Heart left ventricle (tissue), 16 donors: ENCODE measurements around the gene STIMATE. TPM values are rescaled to one million over a fixed set of nuclear protein-coding genes. Genes with fewer than 3 reads are reported as not detected.

ENCODE experiments used
- ATAC-seq, 4 donors: fragments of 200-7000 bp; cut with Tn5 transposase; one replicate each; pipeline ENCODE4 v1.9.1; 2020 to 2022; ENCODE audit warnings: moderate library complexity in 4 of 4, mild to moderate bottlenecking in 3 of 4, moderate number of reproducible peaks in 1 of 4
- DNase-seq, 5 donors: peaks; one replicate each; pipeline ENCODE4 v3.0.0-alpha.2; 2020
- H3K27ac ChIP-seq, 12 donors: fragments of 200-600 bp; sonication (generic) in 4 of 12; one replicate each; pipeline versions ENCODE4 v1.5.0 to v1.8.0; 2016 to 2022; ENCODE audit warnings: mild to moderate bottlenecking in 2 of 12
- H3K27me3 ChIP-seq, 9 donors: fragments of 200-600 bp; sonication (generic) in 2 of 9; one replicate each; pipeline versions ENCODE4 v1.5.1 to v1.8.0; 2016 to 2022; ENCODE audit warnings: mild to moderate bottlenecking in 3 of 9
- H3K36me3 ChIP-seq, 9 donors: fragments of 200-600 bp; sonication (generic) in 2 of 9; one replicate each; pipeline versions ENCODE4 v1.5.0 to v1.8.0; 2018 to 2022; ENCODE audit warnings: mild to moderate bottlenecking in 2 of 9
- H3K4me1 ChIP-seq, 12 donors: fragments of 200-600 bp; sonication (generic) in 4 of 12; one replicate each; pipeline versions ENCODE4 v1.5.0 to v1.8.0; 2016 to 2022; ENCODE audit warnings: mild to moderate bottlenecking in 3 of 12
- H3K4me3 ChIP-seq, 12 donors: fragments of 200-600 bp; sonication (generic) in 4 of 12; one replicate each; pipeline versions ENCODE4 v1.5.0 to v1.8.0; 2017 to 2022; ENCODE audit warnings: mild to moderate bottlenecking in 9 of 12, moderate library complexity in 4 of 12
- H3K9me3 ChIP-seq, 12 donors: fragments of 200-600 bp; sonication (generic) in 4 of 12; one replicate each; pipeline versions ENCODE4 v1.5.0 to v1.8.0; 2016 to 2022; ENCODE audit warnings: mild to moderate bottlenecking in 1 of 12
- POLR2A ChIP-seq, 2 donors: fragments of 450-650 bp; IDR thresholded peaks; one replicate each; pipeline ENCODE4 v1.6.1; 2017; ENCODE audit warnings: antibody characterized with exemption in 2 of 2, mild to moderate bottlenecking in 2 of 2, moderate library complexity in 2 of 2
- WGBS, 4 donors: extraction: QIAGEN DNeasy Blood & Tissue Kit in 2 of 4; methylation state at CpG; one replicate each; pipeline versions ENCODE4 v1.1.5 to v1.1.7; 2013 to 2018; 5-methylcytosine and 5-hydroxymethylcytosine counted together
- intact Hi-C, 10 donors: fragments of 100-400 bp; cut with DNase I; formaldehyde crosslinking; loops; one replicate each; pipeline versions ENCODE4 v1.11.1 to v1.14.2; 2022
- polyA plus RNA-seq, 2 donors: library from polyadenylated mRNA; stranded (reverse); fragments of 200-250 nt; gene quantifications; one replicate each; pipeline ENCODE4 v1.2.3, GENCODE V29; 2013
- total RNA-seq, 9 donors: library from RNA; depleted of rRNA in 2 of 9; stranded (reverse); fragments of >200 nt in 2 of 9; fragmentation: NEBNext Ultra II Directional in 3 of 9; extraction: Animal tissue kit (Norgen Biotek cat#: 25700) in 3 of 9; gene quantifications; one replicate each; pipeline versions ENCODE4 v1.1.0 to v1.2.4, GENCODE V29; 2016 to 2023
- TF ChIP-seq, protein P1 (sequence below), 12 donors: fragments of 200-600 bp; sonication (generic) in 4 of 12; IDR thresholded peaks; one replicate each; pipeline versions ENCODE4 v1.5.0 to v1.8.0; 2018 to 2022; ENCODE audit warnings: antibody characterized with exemption in 12 of 12, mild to moderate bottlenecking in 5 of 12
- donor health status: ischemic (EF 13 %, LVEDD 7.1; RV severe dilation, severe dysfunction).
- donor health status: healthy with polysubstance abuse.
- donor health status: DM: no; HTN: yes; CAD: no.
- donor health status: DM: no; HTN: no; CAD: no.
- donor health status: ischemic (EF 25% LVEDD 6.9; RV normal size, moderate dysfunction).
- donor health status: ischemic (EF 25% LVEDD 5.7; RV mildly dilated, moderate dysfunction).
- donor health status: healthy.
- donor health status: DM: yes; HTN: yes; CAD: no.
- donor health status: ischemic (EF 35%, LVEDD 5.7; RV mildly dilated, moderate dysfunction).
- donor health status: nonischemic (EF 11% LVEDD 7.7; RV severe dilation, severe dysfunction).
- donor health status: DM: yes; HTN: yes; CAD: no.
- donor health status: PGD.
- donor health status: ischemic (EF 29% LVEDD 5.4; RV normal size, mild dysfunction).
- donor health status: nonischemic (EF 23%, LVEDD 6.1; RV moderate dilation, normal function).

The STIMATE gene
- total and polyA plus RNA-seq, 11 donors = 3.4 to 17.1 (median 9.4) TPM

DNA sequence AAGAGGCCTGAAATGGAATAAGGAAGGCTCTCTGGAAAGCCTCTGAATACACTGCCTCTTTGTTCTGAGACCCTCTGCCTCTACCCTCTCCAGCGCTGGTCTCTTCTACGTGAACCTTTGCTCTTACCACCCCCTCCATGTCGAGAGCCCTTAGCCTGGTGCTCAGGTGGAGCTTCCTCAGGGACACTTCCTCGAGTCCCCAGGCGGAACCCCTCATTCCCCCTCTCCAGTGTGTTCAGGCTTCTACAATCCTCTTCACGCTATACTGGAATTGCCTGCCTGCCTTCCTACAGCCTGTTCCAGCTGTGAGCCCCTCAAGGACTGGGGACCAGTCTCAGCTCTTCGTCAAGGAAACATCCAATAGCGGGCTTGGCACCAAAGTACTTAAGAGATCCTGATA, 7.4 kb downstream of the STIMATE start:
- ATAC-seq = no peak
- 93 to 96% (median 94%) methylated on average over 8 of the region's 8 CpGs for WGBS, 4 donors
- Histone ChIP-seq H3K4me3 (no peak overlapping the region), H3K36me3 (peaks cover 0 to 28% (median 0%) of the 10 kb centered on the region in 9 donors), H3K4me1 (peaks cover 0 to 53% (median 36%) of the 10 kb centered on the region in 12 donors), H3K9me3 (no peaks in the 10 kb centered on the region), H3K27me3 (no peaks in the 10 kb centered on the region), H3K27ac (no peak overlapping the region)
- TF ChIP-seq, protein P1, sequence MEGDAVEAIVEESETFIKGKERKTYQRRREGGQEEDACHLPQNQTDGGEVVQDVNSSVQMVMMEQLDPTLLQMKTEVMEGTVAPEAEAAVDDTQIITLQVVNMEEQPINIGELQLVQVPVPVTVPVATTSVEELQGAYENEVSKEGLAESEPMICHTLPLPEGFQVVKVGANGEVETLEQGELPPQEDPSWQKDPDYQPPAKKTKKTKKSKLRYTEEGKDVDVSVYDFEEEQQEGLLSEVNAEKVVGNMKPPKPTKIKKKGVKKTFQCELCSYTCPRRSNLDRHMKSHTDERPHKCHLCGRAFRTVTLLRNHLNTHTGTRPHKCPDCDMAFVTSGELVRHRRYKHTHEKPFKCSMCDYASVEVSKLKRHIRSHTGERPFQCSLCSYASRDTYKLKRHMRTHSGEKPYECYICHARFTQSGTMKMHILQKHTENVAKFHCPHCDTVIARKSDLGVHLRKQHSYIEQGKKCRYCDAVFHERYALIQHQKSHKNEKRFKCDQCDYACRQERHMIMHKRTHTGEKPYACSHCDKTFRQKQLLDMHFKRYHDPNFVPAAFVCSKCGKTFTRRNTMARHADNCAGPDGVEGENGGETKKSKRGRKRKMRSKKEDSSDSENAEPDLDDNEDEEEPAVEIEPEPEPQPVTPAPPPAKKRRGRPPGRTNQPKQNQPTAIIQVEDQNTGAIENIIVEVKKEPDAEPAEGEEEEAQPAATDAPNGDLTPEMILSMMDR (IDR thresholded peaks at IDR 0.05) = no peak
- no peak for TF ChIP-seq POLR2A (IDR thresholded peaks at IDR 0.05)
- intact Hi-C loops = loop anchor here in 2 of 10 donors (5.0 to 10.0 kb wide), 2 partner anchors 115 to 118 kb away; partner anchors contain the start of genes NEK4 (in 2 of the 2) and ITIH1 (in 1 of the 2)
- peak in 1 of 5 donors; percentile 9 for DNase-seq

- intact Hi-C loops = no loop called here
- Histone ChIP-seq H3K9me3 (no peaks in the 10 kb centered on the region), H3K27ac (no peak overlapping the region), H3K27me3 (no peaks in the 10 kb centered on the region), H3K4me3 (no peak overlapping the region), H3K36me3 (peaks cover 0 to 18% (median 0%) of the 10 kb centered on the region in 9 donors), H3K4me1 (peaks cover 0 to 25% (median 12%) of the 10 kb centered on the region in 12 donors)
- TF ChIP-seq POLR2A (IDR thresholded peaks at IDR 0.05) = no peak
- TF ChIP-seq, protein P1 (IDR thresholded peaks at IDR 0.05) = no peak
- peak in 1 of 5 donors; percentile 1 for DNase-seq
- 92 to 95% (median 93%) methylated on average over 4 of the region's 4 CpGs for WGBS, 4 donors
- no peak for ATAC-seq
These were observed 10.2 kb downstream of the STIMATE start for GRCh38 chr3:52887166-52887565.

GRCh38 chr3:52886049-52886730, 11.2 kb downstream of the STIMATE start:
- H3K27ac ChIP-seq = no peak overlapping the region
- H3K36me3 ChIP-seq = peaks cover 0 to 18% (median 0%) of the 10 kb centered on the region in 9 donors
- DNase-seq = no peak
- H3K27me3 ChIP-seq = no peaks in the 10 kb centered on the region
- H3K4me3 ChIP-seq = no peak overlapping the region
- H3K4me1 ChIP-seq = peaks cover 0 to 15% (median 3%) of the 10 kb centered on the region in 12 donors
- no peaks in the 10 kb centered on the region for H3K9me3 ChIP-seq
- TF ChIP-seq POLR2A (IDR thresholded peaks at IDR 0.05) = no peak
- TF ChIP-seq, protein P1 (IDR thresholded peaks at IDR 0.05) = no peak
- intact Hi-C loops = no loop called here
- WGBS, 4 donors = 80 to 88% (median 83%) methylated on average over 4 to 5 of the region's 5 CpGs
- ATAC-seq = peak in 1 of 4 donors; percentile 56

DNA sequence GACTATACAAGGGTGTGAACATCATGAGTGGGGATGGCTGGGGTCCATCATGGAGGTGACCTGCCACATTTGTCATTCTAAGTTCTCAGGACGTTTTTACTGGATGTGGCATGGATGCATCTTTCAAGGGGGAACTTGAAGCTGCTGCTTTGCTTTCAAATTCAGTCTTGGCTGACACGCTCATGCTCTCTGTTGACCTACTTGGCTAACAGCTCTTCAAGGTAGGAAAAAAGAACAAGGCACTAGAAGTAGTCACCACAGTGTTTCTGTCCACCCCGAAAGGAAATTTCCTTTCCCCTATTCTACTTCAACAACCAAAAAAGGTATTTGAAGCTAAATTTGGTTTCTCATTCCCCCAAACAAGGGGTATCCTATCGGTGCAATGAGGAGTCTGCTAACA, 15.0 kb downstream of the STIMATE start:
- peaks cover 0 to 27% (median 7%) of the 10 kb centered on the region in 9 donors for H3K36me3 ChIP-seq
- no peak for ATAC-seq
- intact Hi-C loops = no loop called here
- 90 to 93% (median 92%) methylated on average over 4 of the region's 4 CpGs for WGBS, 4 donors
- H3K27me3 ChIP-seq = no peaks in the 10 kb centered on the region
- no peak for DNase-seq
- no peak overlapping the region for H3K4me3 ChIP-seq
- H3K4me1 ChIP-seq = peaks cover 0 to 12% (median 0%) of the 10 kb centered on the region in 12 donors
- H3K27ac ChIP-seq = no peak overlapping the region
- TF ChIP-seq, protein P1 (IDR thresholded peaks at IDR 0.05) = no peak
- no peak for TF ChIP-seq POLR2A (IDR thresholded peaks at IDR 0.05)
- H3K9me3 ChIP-seq = no peaks in the 10 kb centered on the region
